GM23248 (cell line): ENCODE data around the gene AFAP1.

Experiments used
- EZH2 ChIP-seq: fragments of 200-600 bp; sonication (generic); IDR thresholded peaks from 2 replicates; pipeline ENCODE4 v1.6.1; 2018; ENCODE audit warnings: antibody characterized with exemption, mild to moderate bottlenecking; ENCODE audit not compliant: insufficient read depth, poor library complexity, severe bottlenecking
- EZH2phosphoT487 ChIP-seq: fragments of 200-600 bp; sonication (generic); IDR thresholded peaks from 2 replicates; pipeline ENCODE4 v1.6.1; 2018; ENCODE audit warnings: antibody characterized with exemption, moderate library complexity, mild to moderate bottlenecking, low read depth; ENCODE audit not compliant: insufficient read depth

GRCh38 chr4:7810783-7811535 is 128.7 kb downstream of the AFAP1 start:
- TF ChIP-seq EZH2 (no peak), EZH2phosphoT487 (no peak)
